NCI-H187 treated with DMSO at 0.1 percent for 48 hours (cell line): ENCODE results near the gene FBLN7.

Experiments
- DNase-seq: peaks from one replicate; lab custom pipeline; 2025; lab: John Stamatoyannopoulos, UW

FBLN7 gene

DNA sequence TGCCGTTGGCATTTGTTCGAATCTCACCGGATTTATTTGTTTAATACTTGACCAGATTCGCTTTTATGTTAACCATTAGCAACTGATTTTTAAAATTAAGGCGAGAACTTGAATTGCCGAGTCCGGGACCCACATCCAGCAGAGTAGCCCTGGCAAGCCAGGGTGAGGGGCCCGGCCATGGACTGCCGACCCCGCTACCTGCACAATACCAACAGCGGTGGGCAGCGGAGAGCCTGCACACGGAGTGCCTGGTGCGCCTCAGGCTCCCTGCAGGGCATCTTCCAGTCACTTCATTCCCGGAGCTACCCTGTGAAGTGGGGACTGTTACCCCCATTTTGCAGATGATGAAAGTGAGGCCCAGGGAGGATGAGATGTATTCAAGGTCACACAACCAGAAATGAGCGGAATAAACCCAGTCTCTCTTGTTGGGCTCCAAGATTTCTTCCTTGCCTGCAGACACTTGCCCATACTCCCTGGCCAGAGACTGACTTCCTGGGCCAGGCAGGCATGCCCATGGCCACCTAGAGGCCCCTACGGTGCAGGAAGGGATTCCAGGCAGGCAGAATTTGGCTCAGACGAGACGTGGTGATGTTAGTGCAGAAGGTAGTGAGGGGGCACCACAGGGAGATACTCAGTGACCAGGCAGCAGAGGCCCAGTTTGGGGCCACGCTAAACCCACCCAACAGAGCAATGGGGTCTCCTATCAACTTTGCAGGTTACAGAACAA is 2.9 kb downstream of the FBLN7 start:
- no peak for DNase-seq

DNA sequence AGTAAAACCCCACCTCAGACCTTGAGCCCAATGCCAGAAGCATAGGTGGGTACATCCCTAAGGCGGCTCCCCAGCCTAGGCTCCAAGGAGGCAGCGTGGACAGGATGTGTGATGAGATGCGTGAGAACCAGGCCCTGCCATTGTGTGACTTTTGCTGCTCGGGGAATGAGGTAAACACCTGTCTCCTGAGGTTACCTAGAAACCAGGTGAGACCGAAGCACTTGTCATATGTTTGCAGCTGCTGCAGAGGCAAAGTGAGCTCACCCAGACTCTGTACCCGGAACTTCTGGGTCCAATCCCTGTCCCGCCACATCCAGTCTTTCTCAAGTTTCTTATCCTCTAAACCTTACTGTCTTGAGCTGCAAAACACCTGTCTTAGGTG is 3.4 kb downstream of the FBLN7 start:
- no peak for DNase-seq

- no peak for DNase-seq
These were observed 4.4 kb downstream of the FBLN7 start for GRCh38 chr2:112142525-112143078.

GRCh38 chr2:112143150-112143549 is 5.0 kb downstream of the FBLN7 start:
- DNase-seq = no peak

GRCh38 chr2:112144966-112145365 is 6.8 kb downstream of the FBLN7 start:
- no peak for DNase-seq

GRCh38 chr2:112147382-112148168 is 9.4 kb downstream of the FBLN7 start:
- no peak for DNase-seq

DNA sequence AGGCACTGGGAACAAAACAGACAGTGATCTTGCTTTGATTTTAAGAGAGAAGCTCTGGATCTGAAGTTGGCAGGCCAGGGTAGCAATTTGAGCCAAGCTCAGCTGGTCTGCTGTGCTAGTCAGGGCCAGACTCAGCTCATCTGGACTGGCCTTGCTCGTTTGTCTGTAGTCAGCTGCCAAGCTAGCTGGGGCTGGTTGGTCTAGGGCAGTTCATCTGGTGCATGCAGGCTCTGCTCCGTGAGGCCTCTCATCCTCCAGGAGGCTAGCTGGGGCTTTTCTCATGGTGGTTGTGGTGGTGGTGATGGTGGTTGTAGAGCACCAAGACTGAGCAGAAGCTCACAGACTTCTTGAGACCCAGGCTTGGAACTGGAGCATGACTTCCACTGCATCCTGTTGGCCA is 10.3 kb downstream of the FBLN7 start:
- no peak for DNase-seq

- DNase-seq = no peak
These were observed 11.0 kb downstream of the FBLN7 start for GRCh38 chr2:112149194-112149593.

DNA sequence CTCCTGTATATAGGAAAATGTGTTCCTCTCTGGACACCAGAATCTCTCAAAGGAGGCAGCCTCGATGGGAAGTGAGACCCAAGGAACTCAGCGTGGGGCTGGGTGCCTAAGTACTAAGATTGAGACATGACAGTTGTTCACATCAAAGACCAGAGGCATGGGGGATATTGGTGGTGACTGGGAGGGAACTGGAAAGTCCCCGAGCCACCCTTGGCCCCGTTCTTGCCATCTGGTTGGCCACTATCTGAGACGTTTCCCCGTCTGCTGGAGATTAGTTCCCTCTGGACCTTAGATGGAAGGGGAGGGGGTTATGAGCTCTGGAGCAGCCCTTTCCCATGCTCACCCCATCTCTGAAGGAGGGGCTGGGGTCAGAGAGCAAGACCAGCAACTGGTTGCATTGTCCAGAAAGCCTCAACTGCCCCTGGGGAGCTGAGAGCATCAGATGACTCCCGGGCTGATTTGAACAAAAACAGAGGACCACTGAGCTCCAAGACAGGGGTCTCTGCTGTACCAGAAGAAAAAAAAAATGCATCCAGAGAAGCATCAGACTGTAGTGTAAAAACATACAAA is 11.8 kb downstream of the FBLN7 start:
- no peak for DNase-seq

DNA sequence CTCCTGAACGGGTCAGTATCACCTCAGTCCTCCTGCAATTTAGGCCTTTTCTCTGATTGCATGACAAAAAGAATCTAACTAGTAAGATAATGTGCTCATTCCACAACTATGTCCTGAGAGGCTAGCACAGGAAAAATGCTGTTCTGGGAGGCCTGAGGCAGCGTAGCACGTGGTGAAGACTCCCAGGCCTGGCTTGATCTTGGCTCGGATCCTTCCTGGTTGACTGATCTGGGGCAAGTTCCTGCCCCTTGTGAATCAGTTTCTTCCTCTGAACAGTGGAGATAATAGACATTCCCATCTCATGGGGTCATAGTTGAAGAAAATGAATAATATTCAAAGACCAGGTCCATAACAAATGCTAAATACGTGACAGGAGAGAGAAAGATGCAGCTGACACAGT is 12.3 kb downstream of the FBLN7 start:
- DNase-seq = no peak

GRCh38 chr2:112150851-112151250 is 12.7 kb downstream of the FBLN7 start:
- no peak for DNase-seq

GRCh38 chr2:112151271-112151670 is 13.1 kb downstream of the FBLN7 start:
- DNase-seq = no peak

- DNase-seq = no peak
These were observed 13.7 kb downstream of the FBLN7 start for GRCh38 chr2:112151701-112152440.

DNA sequence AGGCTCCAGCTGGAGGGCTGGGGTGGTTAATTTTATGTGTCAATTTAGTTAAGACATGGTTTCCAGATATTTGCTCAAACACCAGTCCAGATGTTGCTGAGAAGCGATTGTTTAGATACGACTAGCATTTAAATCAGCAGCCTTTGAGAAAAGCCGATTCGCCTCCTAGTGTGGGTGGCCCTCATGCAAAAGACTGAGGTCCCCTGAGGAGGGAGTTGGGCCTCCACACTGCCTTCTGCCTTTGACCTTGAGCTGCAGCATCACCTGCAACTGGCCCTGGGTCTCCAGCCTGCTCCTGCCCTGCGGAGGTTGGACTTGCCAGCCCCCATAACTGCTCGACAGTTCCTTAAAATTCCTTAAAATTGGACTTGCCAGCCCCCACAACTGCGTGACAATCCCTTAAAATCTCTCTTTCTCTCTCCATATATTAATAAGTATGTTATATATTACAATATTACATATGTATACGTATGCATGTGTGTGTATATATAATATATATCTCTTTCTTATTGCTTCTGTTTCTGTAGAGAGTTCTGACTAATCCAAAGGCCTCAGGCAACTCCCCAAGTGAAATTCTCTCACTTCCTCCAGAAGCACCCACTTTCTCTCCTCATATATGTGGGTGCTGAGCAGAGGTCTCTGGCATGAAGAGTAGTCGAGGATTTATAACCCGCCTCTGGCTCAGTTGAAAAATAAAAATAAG is 14.4 kb downstream of the FBLN7 start:
- no peak for DNase-seq

- no peak for DNase-seq
These were observed 14.9 kb downstream of the FBLN7 start for GRCh38 chr2:112153179-112153490.

DNA sequence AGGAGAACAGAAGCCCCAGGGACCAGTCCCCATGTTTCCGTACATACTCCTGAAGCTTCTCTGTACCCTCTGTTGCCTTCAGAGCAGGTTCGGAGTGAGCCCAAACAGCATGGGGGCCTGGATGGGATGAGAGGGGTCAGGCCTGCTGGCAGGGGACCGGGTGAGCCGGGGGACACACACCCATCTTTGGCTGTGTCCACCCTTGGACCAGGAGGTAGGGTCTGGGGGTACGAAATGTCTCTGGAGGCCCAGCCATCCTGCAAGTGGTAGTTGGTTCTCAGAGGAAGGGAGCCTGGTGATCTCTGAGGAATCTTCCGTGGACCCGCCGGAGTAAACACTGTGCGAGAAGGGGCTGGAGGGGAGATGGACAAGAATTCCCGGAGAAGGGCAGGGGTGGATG is 15.3 kb downstream of the FBLN7 start:
- no peak for DNase-seq

GRCh38 chr2:112154246-112155117 is 16.3 kb downstream of the FBLN7 start:
- no peak for DNase-seq

DNA sequence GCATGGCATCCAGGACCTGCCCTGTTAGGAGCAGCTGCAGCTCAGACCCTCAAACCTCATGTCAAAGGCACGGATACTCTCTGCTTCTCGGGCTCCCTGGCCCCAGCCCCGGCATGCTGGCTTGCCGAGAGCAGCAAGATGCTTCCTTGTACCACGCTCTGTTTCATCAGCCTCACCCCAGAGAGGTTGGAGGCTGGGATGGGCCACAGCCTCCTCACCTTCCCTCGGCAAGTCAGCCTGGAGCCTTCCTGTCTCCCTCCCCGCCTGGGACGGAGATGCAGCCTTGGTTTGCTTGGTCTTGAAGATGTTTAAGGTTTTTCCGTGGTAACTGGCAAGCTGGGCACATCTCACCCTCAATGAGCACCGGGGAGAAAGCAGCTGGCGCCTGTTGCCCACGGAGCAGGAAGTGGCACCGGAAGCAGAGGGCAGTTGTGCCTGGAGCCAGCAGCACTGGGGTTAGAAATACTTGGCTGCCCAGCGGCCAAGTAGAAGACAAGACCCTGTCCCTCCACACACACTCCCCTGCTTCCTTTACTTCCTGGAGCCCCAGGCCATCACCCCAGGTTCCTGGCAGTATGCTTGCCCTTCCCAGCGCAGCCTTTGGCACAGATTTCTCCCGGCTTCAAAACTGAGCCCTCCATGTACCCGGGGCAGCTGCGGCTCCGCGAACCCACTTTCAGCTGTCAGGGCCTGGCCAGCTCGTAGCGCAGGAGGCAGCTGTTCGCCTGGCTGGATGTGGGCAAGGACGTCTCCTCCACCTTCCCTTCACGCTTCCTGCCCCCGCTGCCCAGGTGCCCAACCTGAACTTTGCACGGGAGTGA is 17.4 kb downstream of the FBLN7 start:
- no peak for DNase-seq

- no peak for DNase-seq
These were observed 18.2 kb downstream of the FBLN7 start for GRCh38 chr2:112156152-112156986.
